ENCODE results near the gene SYT7.
"Not testable (repeated sequence)": the region's sequence is repeated elsewhere in the genome, so short reads cannot be mapped to it uniquely, and the experiment has no call there.

The SYT7 gene

GRCh38 chr11:61468002-61468401 is 112.9 kb downstream of the SYT7 start:
- TF ChIP-seq EZH2 (IDR thresholded peaks at IDR 0.05) (no peak), POLR2AphosphoS5 (IDR thresholded peaks at IDR 0.05; ENCODE audit: borderline replicate concordance, low read depth, low read length) (no peak), FOXP2 (optimal IDR thresholded peaks at IDR 0.05; ENCODE audit: control extremely low read depth, extremely low read length, insufficient read depth) (no peak)
- H3K9me3 ChIP-seq (ENCODE audit: low read depth, low read length), result no peaks in the 10 kb centered on the region
- DNase-seq (ENCODE audit: low read depth, low spot score), result no peak
- no peak overlapping the region for H3K27ac ChIP-seq
- H3K4me3 ChIP-seq, result no peak overlapping the region
- H3K36me3 ChIP-seq (ENCODE audit: insufficient read depth, low read length), result no peaks in the 10 kb centered on the region
- no peak overlapping the region for H3K9ac ChIP-seq (ENCODE audit: insufficient read length)

DNA sequence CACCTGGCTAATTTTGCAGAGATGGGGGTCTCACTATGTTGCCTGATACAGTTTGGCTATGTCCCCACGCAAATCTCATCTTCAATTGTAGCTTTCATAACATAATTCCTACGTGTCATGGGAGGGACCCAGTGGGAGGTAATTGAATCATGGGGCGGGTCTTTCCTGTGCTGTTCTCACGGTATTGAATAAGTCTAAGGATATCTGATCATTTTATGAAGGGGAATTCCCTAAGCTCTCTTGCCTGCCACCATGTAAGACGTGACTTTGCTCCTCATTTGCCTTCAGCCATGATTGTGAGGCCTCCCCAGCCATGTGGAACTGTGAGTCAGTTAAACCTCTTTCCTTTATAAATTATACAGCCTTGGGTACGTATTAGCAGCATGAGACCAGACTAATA is 113.3 kb downstream of the SYT7 start:
- not testable (repeated sequence) for H3K36me3 ChIP-seq (ENCODE audit: insufficient read depth, low read length); H3K9ac ChIP-seq (ENCODE audit: insufficient read length); H3K4me3 ChIP-seq; H3K9me3 ChIP-seq (ENCODE audit: low read depth, low read length); H3K27ac ChIP-seq; DNase-seq (ENCODE audit: low read depth, low spot score)
